ENCODE measurements around the gene MBD6.

Gene MBD6

DNA sequence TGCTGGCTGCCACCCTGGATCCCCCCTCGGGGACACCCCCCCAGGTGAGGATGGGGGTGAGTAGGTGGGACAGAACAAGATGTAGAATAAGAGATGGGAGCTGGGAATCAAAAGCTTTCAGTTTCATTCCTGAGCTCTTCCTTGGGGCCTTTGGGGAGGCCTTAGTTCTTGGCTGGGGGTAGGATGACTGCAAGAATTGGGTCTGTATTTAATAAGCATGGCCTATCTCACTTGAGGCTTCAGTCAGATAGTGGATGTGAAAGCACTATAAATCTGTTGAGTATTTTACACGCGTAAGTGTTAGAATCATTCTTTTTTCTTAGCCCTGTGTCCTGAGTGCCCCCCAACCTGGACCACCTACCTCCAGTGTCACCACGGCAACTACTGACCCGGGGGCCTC lies 4.6 kb downstream of the MBD6 start:
- H3K27me3 Mint-ChIP-seq = no peaks in the 10 kb centered on the region
- ATAC-seq = no peak
- peak overlapping the region; percentile 30 for H3K27ac Mint-ChIP-seq
- peaks cover 47% of the 10 kb centered on the region for H3K4me1 Mint-ChIP-seq
- H3K36me3 Mint-ChIP-seq = peaks cover 61% of the 10 kb centered on the region
- no peak overlapping the region for H3K4me3 Mint-ChIP-seq
- no peaks in the 10 kb centered on the region for H3K9me3 Mint-ChIP-seq

DNA sequence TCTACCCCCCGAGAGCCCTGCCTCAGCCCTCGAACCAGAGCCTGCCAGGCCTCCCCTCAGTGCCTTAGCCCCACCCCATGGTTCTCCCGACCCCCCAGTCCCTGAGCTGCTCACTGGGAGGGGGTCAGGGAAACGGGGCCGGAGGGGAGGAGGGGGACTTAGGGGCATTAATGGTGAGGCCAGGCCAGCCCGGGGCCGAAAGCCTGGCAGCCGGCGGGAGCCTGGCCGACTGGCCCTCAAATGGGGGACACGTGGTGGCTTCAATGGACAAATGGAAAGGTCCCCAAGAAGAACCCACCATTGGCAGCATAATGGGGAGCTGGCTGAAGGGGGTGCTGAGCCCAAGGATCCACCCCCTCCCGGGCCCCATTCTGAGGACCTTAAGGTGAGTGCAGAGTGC lies 5.6 kb downstream of the MBD6 start:
- Mint-ChIP-seq H3K27me3 (no peaks in the 10 kb centered on the region), H3K4me1 (peaks cover 43% of the 10 kb centered on the region), H3K27ac (no peak overlapping the region), H3K9me3 (no peaks in the 10 kb centered on the region), H3K36me3 (peaks cover 71% of the 10 kb centered on the region), H3K4me3 (no peak overlapping the region)
- no peak for ATAC-seq

DNA sequence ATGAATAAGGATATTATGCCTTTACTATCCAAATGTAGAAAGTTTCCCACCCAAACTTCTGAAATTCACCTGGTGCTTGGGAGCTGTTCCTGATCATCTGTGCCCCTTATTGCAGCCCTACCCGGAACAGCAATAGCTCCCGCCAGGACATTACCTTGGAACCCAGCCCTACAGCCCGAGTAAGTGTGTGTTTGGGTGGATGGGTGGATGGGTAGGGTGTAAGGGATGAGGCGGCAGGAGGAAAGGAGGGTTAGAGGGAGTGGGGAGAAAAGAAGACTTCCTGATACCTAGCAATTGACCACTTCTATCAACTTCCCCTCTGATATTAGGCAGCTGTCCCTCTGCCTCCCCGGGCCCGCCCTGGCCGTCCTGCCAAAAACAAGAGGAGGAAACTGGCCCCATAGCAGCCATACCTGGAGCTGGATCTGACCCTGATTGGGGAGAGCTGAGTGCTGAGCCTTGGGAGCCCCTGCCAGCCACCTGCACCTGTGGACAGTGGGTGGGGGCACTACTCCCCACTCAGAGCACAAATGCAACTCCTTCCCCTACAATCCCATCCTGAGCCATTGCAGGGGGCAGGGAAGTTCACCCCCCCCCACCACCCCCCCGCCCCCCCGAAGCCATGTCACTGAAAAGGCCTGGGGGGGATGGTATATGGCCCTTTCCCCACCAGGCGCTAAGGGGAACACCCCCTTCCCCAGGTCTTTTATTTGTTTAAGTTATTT lies 6.4 kb downstream of the MBD6 start:
- H3K36me3 Mint-ChIP-seq = peaks cover 79% of the 10 kb centered on the region
- peaks cover 35% of the 10 kb centered on the region for H3K4me1 Mint-ChIP-seq
- no peak overlapping the region for H3K4me3 Mint-ChIP-seq
- ATAC-seq = no peak
- no peak overlapping the region for H3K27ac Mint-ChIP-seq
- no peaks in the 10 kb centered on the region for H3K9me3 Mint-ChIP-seq
- H3K27me3 Mint-ChIP-seq = no peaks in the 10 kb centered on the region

DNA sequence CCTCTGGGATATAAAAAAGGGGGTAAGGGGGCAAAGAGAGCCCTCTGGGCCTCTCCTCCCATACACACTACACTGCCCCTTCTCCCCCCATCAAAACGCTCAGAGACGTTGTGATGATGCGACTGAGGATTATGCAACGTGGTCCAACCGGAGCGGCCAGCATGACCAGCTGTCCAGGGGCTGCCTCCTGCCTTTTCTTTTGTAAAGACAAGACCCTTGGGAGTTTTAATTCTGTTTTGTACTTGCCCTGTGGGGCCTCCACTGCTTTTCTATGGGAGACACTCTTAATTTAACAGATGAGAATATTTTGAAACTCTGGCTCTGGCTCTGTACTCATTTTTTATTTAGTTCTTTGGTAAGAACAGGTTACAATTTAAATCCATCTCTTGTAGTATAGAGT lies 7.2 kb downstream of the MBD6 start:
- Mint-ChIP-seq H3K27me3 (no peaks in the 10 kb centered on the region), H3K36me3 (peaks cover 87% of the 10 kb centered on the region), H3K4me3 (no peak overlapping the region), H3K4me1 (peaks cover 26% of the 10 kb centered on the region), H3K9me3 (no peaks in the 10 kb centered on the region), H3K27ac (no peak overlapping the region)
- ATAC-seq = no peak

DNA sequence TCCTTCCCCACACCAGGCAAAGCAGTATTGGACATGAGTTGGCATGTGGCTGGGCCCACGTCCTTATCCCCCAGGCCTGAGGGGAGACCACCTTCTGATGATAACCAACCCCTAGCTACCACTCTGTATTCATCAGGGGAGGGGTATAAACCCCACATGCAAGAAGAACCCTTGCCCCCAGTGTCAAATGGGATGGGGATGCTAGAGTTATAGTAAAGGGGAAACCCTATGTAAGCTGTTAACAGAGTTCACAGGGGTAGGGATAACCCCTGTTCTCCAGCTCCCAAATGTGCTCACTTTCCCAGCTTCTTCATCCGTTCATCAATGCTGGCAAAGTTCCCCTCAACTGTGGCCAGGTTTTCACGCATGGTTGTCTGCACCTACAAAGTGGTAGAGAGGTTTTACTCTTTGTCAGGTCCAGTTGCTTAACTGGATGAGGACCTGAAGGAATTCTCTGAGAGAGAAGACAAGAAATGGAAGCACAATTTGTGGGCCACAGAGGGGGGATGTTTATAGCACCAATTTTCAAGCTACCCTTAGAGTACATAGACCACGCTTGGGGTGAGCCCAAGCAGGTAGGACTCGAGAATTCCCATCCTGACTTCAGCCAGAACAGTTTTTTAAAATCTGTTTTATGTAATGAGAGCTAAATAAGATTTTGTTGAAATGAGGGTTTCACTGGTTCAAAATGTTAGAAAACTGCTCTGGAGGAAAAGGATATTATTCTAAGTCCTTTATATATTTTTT lies 7.9 kb downstream of the MBD6 start:
- H3K27ac Mint-ChIP-seq = no peak overlapping the region
- H3K27me3 Mint-ChIP-seq = no peaks in the 10 kb centered on the region
- H3K4me3 Mint-ChIP-seq = no peak overlapping the region
- H3K9me3 Mint-ChIP-seq = no peaks in the 10 kb centered on the region
- H3K4me1 Mint-ChIP-seq = peaks cover 19% of the 10 kb centered on the region
- peaks cover 87% of the 10 kb centered on the region for H3K36me3 Mint-ChIP-seq
- ATAC-seq = no peak

DNA sequence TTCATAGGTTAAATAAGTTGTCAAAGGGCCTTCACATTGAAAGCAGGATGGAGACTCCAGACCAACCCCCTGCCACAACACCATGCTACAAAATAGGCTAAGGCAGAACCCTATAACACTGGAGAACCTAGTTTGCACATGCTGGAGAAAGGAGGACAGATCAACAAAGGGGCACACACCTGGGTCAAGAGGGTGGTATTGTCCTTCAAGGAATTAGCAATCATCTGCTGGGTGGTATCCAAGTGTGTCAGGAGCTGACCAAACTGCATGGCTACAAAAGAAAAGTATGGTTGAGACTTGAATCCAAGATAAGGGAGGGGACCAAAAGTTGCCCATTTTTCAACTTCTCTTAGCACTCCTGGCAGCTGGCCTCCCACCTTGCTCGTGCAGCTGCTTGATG lies 9.2 kb downstream of the MBD6 start:
- ATAC-seq = no peak
- Mint-ChIP-seq H3K27me3 (no peaks in the 10 kb centered on the region), H3K27ac (no peak overlapping the region), H3K4me1 (peaks cover 6% of the 10 kb centered on the region), H3K4me3 (no peak overlapping the region), H3K36me3 (peaks cover 78% of the 10 kb centered on the region), H3K9me3 (no peaks in the 10 kb centered on the region)

DNA sequence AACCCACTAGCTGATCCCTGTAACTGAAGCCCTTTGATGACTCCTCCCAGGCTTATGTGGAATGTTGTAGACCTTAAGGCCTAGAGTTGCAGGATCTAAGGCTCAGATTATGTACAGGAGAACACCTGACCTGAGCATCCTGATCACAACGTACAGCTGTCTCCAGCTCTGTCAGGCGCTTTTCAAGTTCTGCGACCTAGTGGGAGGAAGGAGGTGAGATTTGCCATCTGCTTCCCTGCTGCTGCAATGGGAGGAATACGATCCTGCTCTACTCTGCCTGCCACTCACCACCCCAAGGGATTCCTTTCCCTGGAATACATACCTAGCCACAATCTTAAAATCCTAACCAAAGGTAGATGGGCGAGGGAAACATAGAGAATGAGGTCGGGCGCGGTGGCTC lies 10.5 kb downstream of the MBD6 start:
- H3K36me3 Mint-ChIP-seq = peaks cover 70% of the 10 kb centered on the region
- no peaks in the 10 kb centered on the region for H3K9me3 Mint-ChIP-seq
- peaks cover 5% of the 10 kb centered on the region for H3K4me1 Mint-ChIP-seq
- H3K27ac Mint-ChIP-seq = no peak overlapping the region
- ATAC-seq = no peak
- no peaks in the 10 kb centered on the region for H3K27me3 Mint-ChIP-seq
- no peak overlapping the region for H3K4me3 Mint-ChIP-seq

DNA sequence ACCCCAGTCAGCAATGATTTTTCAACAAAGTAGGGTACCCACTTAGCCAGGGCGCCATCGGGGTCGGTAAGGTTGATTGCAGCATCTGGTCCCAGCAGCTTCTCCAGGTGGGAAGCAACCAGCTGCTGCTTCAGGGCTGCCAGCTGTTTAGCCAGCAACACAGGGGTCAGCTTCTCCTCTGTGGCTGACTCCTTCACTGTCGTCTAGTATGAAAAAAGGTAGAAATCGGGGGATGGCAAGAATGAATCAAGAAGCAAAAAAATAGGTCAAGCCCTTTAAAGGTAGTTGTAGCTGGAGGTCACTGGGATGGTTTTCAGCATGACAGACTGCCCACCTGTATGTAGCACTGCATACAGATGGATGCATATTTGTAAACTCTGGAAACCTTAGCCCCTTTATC lies 11.6 kb downstream of the MBD6 start:
- no peaks in the 10 kb centered on the region for H3K9me3 Mint-ChIP-seq
- peaks cover 71% of the 10 kb centered on the region for H3K36me3 Mint-ChIP-seq

DNA sequence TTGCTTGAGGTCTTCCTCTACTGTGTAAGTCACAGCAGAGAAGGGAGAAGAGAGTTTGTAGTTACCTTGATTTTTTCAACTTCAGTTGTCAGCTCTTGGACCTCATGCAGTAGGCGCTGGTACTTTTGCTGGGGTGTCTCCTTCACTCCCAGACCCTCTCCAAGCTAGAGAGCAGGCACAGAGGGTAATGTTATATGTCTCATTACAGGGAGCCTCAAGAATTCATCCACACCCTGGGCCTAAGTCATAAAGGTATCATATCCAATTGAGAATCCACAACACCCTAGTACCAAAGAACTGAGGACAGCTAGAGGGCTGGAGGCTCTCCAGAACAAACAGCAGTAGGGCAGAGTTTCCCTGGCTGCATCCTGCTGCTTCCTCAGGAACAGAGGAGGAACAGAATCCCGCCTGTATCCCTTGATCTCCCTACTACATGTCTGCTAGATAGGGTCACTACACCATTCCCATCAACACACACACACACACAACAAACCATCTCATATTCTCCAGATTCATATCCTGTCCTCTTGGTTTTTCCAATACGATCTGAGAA lies 12.4 kb downstream of the MBD6 start:
- peaks cover 7% of the 10 kb centered on the region for H3K4me1 Mint-ChIP-seq
- H3K4me3 Mint-ChIP-seq = no peak overlapping the region
- no peaks in the 10 kb centered on the region for H3K9me3 Mint-ChIP-seq
- no peaks in the 10 kb centered on the region for H3K27me3 Mint-ChIP-seq
- peaks cover 67% of the 10 kb centered on the region for H3K36me3 Mint-ChIP-seq
- ATAC-seq = no peak
- H3K27ac Mint-ChIP-seq = no peak overlapping the region

More for the DNA sequence above, 11.6 kb downstream of the MBD6 start:
- no peak overlapping the region for H3K27ac Mint-ChIP-seq
- ATAC-seq = no peak
- H3K4me1 Mint-ChIP-seq = peaks cover 7% of the 10 kb centered on the region
- no peaks in the 10 kb centered on the region for H3K27me3 Mint-ChIP-seq
- no peak overlapping the region for H3K4me3 Mint-ChIP-seq

DNA sequence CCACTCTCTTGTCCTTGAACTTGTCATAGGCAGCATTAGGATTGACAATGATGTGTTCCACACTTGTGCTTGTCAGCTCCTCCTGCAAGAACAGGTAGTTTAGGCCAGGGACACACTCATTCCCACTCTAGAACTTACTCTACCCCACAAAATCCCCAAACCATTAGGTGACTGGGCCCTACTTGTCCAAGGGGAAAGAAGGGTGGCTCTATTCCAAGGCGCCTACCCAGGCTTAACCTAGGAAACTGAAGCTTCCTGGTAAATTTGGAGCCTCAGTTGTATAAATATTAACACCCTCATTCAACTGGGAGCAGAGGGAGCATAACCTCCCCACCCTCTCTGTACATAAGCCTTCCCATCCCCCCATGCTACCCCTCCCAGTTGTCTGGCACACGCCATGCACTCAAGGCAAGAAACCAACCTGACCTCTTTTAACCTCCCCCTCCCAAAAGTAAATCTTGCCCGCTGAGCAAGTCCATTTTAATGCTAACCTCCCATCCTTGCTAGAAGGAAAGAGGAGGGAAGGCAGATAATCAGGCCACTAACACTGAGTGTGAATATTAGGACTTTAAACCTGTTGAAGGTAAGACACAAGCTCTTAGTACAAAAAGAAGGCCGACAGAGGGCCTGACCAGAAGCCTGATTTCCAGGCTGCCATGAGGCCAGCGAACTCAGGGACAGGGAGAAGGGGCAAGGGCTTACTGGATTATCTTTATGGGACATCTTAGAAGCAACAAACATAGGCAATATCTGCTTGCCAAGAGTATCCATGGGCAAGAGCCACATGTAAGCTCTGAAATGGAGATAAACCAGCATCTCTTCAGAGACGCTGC lies 13.4 kb downstream of the MBD6 start:
- H3K27ac Mint-ChIP-seq = no peak overlapping the region
- H3K27me3 Mint-ChIP-seq = no peaks in the 10 kb centered on the region
- peaks cover 66% of the 10 kb centered on the region for H3K36me3 Mint-ChIP-seq
- H3K4me1 Mint-ChIP-seq = peaks cover 7% of the 10 kb centered on the region
- no peak for ATAC-seq
- no peak overlapping the region for H3K4me3 Mint-ChIP-seq
- no peaks in the 10 kb centered on the region for H3K9me3 Mint-ChIP-seq

DNA sequence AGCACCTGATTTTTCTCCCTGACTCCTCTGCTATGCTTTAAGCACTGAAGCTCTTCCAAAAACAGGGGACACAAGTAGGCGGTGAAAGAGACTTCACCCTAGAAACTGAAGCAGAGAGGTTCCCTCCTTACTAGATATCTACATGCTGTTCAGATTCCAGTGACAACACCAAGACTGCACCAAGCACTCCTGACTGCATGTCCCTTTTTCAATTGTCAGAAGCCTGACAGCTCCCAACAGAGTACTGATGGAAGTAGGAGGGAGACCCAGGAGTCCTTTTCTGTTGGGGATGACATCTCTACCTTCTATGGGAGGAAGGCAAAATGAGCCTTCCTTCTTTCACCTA lies 13.9 kb downstream of the MBD6 start:
- no peak for ATAC-seq
- peaks cover 65% of the 10 kb centered on the region for H3K36me3 Mint-ChIP-seq
- no peaks in the 10 kb centered on the region for H3K9me3 Mint-ChIP-seq
- H3K4me3 Mint-ChIP-seq = no peak overlapping the region
- H3K27me3 Mint-ChIP-seq = no peaks in the 10 kb centered on the region
- no peak overlapping the region for H3K27ac Mint-ChIP-seq
- peaks cover 7% of the 10 kb centered on the region for H3K4me1 Mint-ChIP-seq

DNA sequence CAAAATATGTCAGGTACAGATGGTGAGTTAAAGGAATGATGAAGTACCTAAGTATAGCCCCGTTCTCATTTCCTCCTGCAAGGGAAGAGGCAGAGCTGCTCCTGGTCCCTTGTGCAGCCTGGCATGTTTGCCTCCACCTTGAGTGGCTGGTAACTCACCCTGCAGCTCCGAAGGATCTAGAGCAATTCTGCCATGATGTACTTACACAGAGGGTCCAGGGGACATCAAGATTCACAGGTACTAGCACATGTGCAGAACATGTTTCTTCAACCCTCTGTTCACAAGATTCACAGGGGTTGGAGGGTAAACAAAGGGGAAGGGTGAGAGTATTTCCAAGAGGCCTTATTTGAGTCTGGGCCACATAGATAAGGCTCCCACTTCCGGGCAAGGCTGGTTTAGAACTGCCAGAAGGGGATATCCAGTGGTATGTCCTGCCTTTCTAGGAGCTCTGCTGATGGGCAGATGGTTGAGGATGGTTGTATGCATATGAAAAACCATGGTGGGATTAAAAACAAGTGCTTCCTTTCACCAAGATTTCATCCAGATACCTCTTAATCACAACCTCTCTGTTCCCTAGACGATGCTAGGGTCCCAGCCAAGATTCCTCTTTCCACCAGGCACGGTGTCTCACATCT lies 16.6 kb downstream of the MBD6 start:
- Mint-ChIP-seq H3K4me1 (peaks cover 7% of the 10 kb centered on the region), H3K9me3 (no peaks in the 10 kb centered on the region), H3K4me3 (no peak overlapping the region), H3K27ac (no peak overlapping the region), H3K27me3 (no peaks in the 10 kb centered on the region), H3K36me3 (peaks cover 38% of the 10 kb centered on the region)
- ATAC-seq = no peak

DNA sequence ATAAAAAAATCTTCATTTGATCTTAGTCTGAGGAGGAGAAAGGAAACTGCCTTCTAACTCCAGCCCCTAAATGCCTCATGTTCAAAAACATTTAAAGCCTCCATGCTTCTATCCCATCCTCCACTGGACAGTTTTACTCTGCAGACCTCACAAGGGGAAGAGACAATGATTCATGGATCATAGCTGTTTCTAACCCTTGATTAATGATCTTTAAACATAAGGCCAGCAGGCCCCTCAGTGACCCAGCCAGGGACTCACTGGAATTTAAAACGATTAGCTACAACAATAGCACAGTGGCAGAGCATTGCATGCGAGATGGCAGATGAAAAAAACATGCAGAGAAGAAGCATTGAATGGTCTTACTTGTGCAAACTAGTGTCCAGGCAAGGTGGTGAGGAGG lies 18.4 kb downstream of the MBD6 start:
- Mint-ChIP-seq H3K4me1 (peaks cover 21% of the 10 kb centered on the region), H3K27me3 (no peaks in the 10 kb centered on the region), H3K4me3 (no peak overlapping the region), H3K9me3 (no peaks in the 10 kb centered on the region), H3K36me3 (peaks cover 22% of the 10 kb centered on the region), H3K27ac (no peak overlapping the region)
- no peak for ATAC-seq

DNA sequence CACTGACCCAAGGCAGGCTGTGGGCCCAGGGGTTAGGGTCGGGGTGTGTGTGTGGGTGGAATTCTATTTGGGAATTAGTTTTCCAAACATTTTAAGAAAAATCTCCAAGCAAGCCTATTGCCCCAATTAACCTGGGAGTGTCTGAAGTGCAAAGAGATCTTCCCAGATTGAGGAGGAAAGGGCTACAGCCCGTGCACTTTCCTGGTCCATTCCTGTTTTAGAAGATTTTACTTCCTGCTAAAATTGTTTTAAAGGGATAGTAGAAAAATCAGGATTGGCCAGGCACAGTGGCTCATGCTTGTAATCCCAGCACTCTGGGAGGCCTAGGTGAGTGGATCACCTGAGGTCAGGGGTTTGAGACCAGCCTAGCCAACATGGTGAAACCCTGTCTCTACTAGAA lies 19.1 kb downstream of the MBD6 start:
- Mint-ChIP-seq H3K9me3 (no peaks in the 10 kb centered on the region), H3K4me3 (no peak overlapping the region), H3K4me1 (peaks cover 26% of the 10 kb centered on the region), H3K27ac (no peak overlapping the region), H3K27me3 (no peaks in the 10 kb centered on the region), H3K36me3 (peaks cover 22% of the 10 kb centered on the region)
- no peak for ATAC-seq

DNA sequence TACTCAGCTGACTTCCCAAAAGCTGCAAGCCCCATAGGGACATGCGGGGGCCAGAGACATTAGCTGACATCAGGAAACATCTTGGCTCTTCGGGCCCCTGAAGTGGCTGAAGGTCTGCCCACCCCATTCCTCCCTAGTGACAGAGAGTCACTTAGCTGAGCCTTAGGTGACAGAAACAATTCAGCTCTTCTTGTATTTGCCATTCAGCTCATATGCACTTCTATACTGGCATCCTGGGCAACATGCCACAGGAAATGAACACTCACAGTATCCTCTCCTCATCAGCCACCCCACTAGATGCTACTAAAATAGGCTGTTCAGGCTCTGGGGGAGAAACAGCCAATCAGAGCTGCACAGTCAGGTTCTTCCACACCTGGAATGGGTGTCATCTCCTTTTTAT lies 21.0 kb downstream of the MBD6 start:
- Mint-ChIP-seq H3K27me3 (no peaks in the 10 kb centered on the region), H3K4me1 (peaks cover 35% of the 10 kb centered on the region), H3K4me3 (no peak overlapping the region), H3K27ac (no peak overlapping the region), H3K9me3 (no peaks in the 10 kb centered on the region), H3K36me3 (peaks cover 15% of the 10 kb centered on the region)
- ATAC-seq = no peak
